GM12891 (cell line): Measurements from ENCODE around the gene TFRC.
"Not testable (repeated sequence)": the region's sequence is repeated elsewhere in the genome, so short reads cannot be mapped to it uniquely, and the experiment has no call there.

Experiments
- DNase-seq: peaks from one replicate; pipeline ENCODE4 v3.0.0; 2011; ENCODE audit warnings: low spot score; ENCODE audit not compliant: insufficient read length
- FAIRE-seq: peaks from 2 replicates; lab custom pipeline; 2011; peaks lifted over from hg19 to GRCh38; lab: Jason Lieb, UNC
- PAX5 ChIP-seq: IDR thresholded peaks from 2 replicates; pipeline ENCODE4 v1.6.1; 2011; ENCODE audit warnings: low read length, moderate library complexity, mild to moderate bottlenecking; ENCODE audit not compliant: insufficient read depth, severe bottlenecking
- POLR2A ChIP-seq: IDR thresholded peaks from 2 replicates; pipeline ENCODE4 v1.6.1; 2011; ENCODE audit warnings: low read depth, low read length, control low read depth
- POLR2AphosphoS5 ChIP-seq: IDR thresholded peaks from 2 replicates; pipeline ENCODE4 v1.6.1; 2011; ENCODE audit warnings: low read depth, low read length, control low read depth
- POU2F2 ChIP-seq: IDR thresholded peaks from 2 replicates; pipeline ENCODE4 v1.6.1; 2011; ENCODE audit warnings: low read depth, mild to moderate bottlenecking, control low read depth, low read length, moderate library complexity
- SPI1 ChIP-seq: IDR thresholded peaks from 2 replicates; pipeline ENCODE4 v1.6.1; 2011; ENCODE audit warnings: low read depth, low read length, control low read depth
- TAF1 ChIP-seq: IDR thresholded peaks from 2 replicates; pipeline ENCODE4 v1.6.1; 2011; ENCODE audit warnings: low read depth, low read length, control low read depth

TFRC gene

GRCh38 chr3:196063049-196063448 lies 18.8 kb downstream of the TFRC start:
- DNase-seq (no peak), FAIRE-seq (no peak)
- TF ChIP-seq SPI1 = no peak
- TF ChIP-seq POU2F2 = no peak
- no peak for TF ChIP-seq TAF1
- no peak for TF ChIP-seq POLR2AphosphoS5
- no peak for TF ChIP-seq PAX5
- TF ChIP-seq POLR2A = no peak

GRCh38 chr3:196060834-196061233 lies 21.1 kb downstream of the TFRC start:
- TF ChIP-seq PAX5 (no peak), POU2F2 (no peak), POLR2AphosphoS5 (no peak), SPI1 (no peak), POLR2A (no peak), TAF1 (no peak)
- FAIRE-seq (no peak), DNase-seq (no peak)

- TF ChIP-seq PAX5 (no peak), SPI1 (no peak), POLR2AphosphoS5 (no peak), POLR2A (no peak), TAF1 (no peak), POU2F2 (no peak)
- no peak for DNase-seq
- FAIRE-seq = no peak
These were observed 24.0 kb downstream of the TFRC start for GRCh38 chr3:196057760-196058331.

- FAIRE-seq, DNase-seq: not testable (repeated sequence)
These were observed 25.5 kb downstream of the TFRC start for GRCh38 chr3:196056371-196056770.

- DNase-seq = no peak
- 0 out of 2 replicates have a peak, but pooled peaks have one; percentile 34 for TF ChIP-seq POLR2A
- TF ChIP-seq POLR2AphosphoS5 = no peak
- no peak for TF ChIP-seq POU2F2
- FAIRE-seq = no peak
These were observed 26.1 kb downstream of the TFRC start for GRCh38 chr3:196055683-196056270.

GRCh38 chr3:196055240-196055639 lies 26.6 kb downstream of the TFRC start:
- DNase-seq = no peak
- no peak for FAIRE-seq
- TF ChIP-seq POU2F2 (no peak), POLR2A (no peak), TAF1 (no peak), SPI1 (no peak), PAX5 (no peak), POLR2AphosphoS5 (no peak)

- TF ChIP-seq TAF1 (no peak), POLR2AphosphoS5 (no peak), SPI1 (no peak), POLR2A (no peak), POU2F2 (no peak), PAX5 (no peak)
- FAIRE-seq = no peak
These were observed 27.2 kb downstream of the TFRC start for GRCh38 chr3:196054661-196055060.

GRCh38 chr3:196053487-196053886 lies 28.4 kb downstream of the TFRC start:
- no peak for DNase-seq
- FAIRE-seq = no peak
- no peak for TF ChIP-seq POU2F2
- TF ChIP-seq PAX5 = no peak
- TF ChIP-seq POLR2AphosphoS5 = no peak
- TF ChIP-seq TAF1 = no peak
- TF ChIP-seq SPI1 = no peak
- TF ChIP-seq POLR2A = no peak

More at GRCh38 chr3:196054661-196055060, 27.2 kb downstream of the TFRC start:
- DNase-seq = no peak

- FAIRE-seq (peak; percentile 16), DNase-seq (no peak)
- TF ChIP-seq POU2F2 (no peak), TAF1 (no peak), POLR2A (peak; percentile 44; the same call in 1 of the 2 replicates)
These were observed 30.4 kb downstream of the TFRC start for GRCh38 chr3:196051282-196052076.

GRCh38 chr3:196050597-196050996 lies 31.3 kb downstream of the TFRC start:
- TF ChIP-seq TAF1 (no peak), PAX5 (no peak), POLR2AphosphoS5 (no peak), POU2F2 (no peak), POLR2A (no peak), SPI1 (no peak)
- FAIRE-seq (no peak), DNase-seq (no peak)
